ENCODE results near the gene RFX2. TPM values are rescaled to one million over a fixed set of nuclear protein-coding genes. Genes with fewer than 3 reads are reported as not detected.

RFX2 gene
- total and polyA plus RNA-seq, 7 donors: 1.2 to 21.2 (median 14.3) TPM

- intact Hi-C loops (cut with DNase I): loop anchor here (10.0 kb wide), 1 partner anchor 154 kb away; no protein-coding TSS in a partner anchor
- Histone ChIP-seq H3K27ac (no peak overlapping the region), H3K4me1 (no peaks in the 10 kb centered on the region), H3K9me3 (no peaks in the 10 kb centered on the region), H3K27me3 (no peaks in the 10 kb centered on the region), H3K4me3 (no peak overlapping the region), H3K36me3 (peaks cover 0 to 73% (median 28%) of the 10 kb centered on the region in 4 donors)
- no peak for DNase-seq
- WGBS, 2 donors: 96% methylated on average over 5 of the region's 5 CpGs
- TF ChIP-seq POLR2A (IDR thresholded peaks at IDR 0.05) (no peak), EP300 (IDR thresholded peaks at IDR 0.05) (no peak), CTCF (IDR thresholded peaks at IDR 0.05) (no peak)
These were observed 69.2 kb downstream of the RFX2 start for GRCh38 chr19:6041071-6041470.

GRCh38 chr19:6039566-6040225 is 70.6 kb downstream of the RFX2 start:
- intact Hi-C loops (cut with DNase I): loop anchor here (10.0 kb wide), 1 partner anchor 155 kb away; no protein-coding TSS in a partner anchor
- no peak overlapping the region for H3K27ac ChIP-seq
- DNase-seq: no peak
- TF ChIP-seq POLR2AphosphoS5 (IDR thresholded peaks at IDR 0.05): no peak
- no peak for TF ChIP-seq POLR2A (IDR thresholded peaks at IDR 0.05)
- no peak for TF ChIP-seq EP300 (IDR thresholded peaks at IDR 0.05)
- TF ChIP-seq CTCF (IDR thresholded peaks at IDR 0.05): no peak
- no peaks in the 10 kb centered on the region for H3K27me3 ChIP-seq
- peaks cover 0 to 73% (median 28%) of the 10 kb centered on the region in 4 donors for H3K36me3 ChIP-seq
- H3K4me1 ChIP-seq: no peaks in the 10 kb centered on the region
- 94% methylated on average over 31 of the region's 31 CpGs for WGBS, 2 donors
- no peaks in the 10 kb centered on the region for H3K9me3 ChIP-seq
- no peak overlapping the region for H3K4me3 ChIP-seq

GRCh38 chr19:6038634-6039405 is 71.5 kb downstream of the RFX2 start:
- Histone ChIP-seq H3K4me1 (no peaks in the 10 kb centered on the region), H3K36me3 (peaks cover 0 to 69% (median 27%) of the 10 kb centered on the region in 4 donors), H3K4me3 (no peak overlapping the region), H3K27ac (no peak overlapping the region), H3K27me3 (no peaks in the 10 kb centered on the region), H3K9me3 (no peaks in the 10 kb centered on the region)
- no peak for TF ChIP-seq EP300 (IDR thresholded peaks at IDR 0.05)
- TF ChIP-seq POLR2A (IDR thresholded peaks at IDR 0.05): no peak
- TF ChIP-seq CTCF (IDR thresholded peaks at IDR 0.05): no peak
- TF ChIP-seq POLR2AphosphoS5 (IDR thresholded peaks at IDR 0.05): no peak
- no peak for DNase-seq
- intact Hi-C loops (cut with DNase I): no loop called here
- WGBS, 2 donors: 75 to 82% methylated on average over 5 of the region's 5 CpGs

- 92 to 95% methylated on average over 3 of the region's 3 CpGs for WGBS, 2 donors
- Histone ChIP-seq H3K27ac (no peak overlapping the region), H3K27me3 (no peaks in the 10 kb centered on the region), H3K4me3 (no peak overlapping the region), H3K36me3 (peaks cover 0 to 31% (median 6%) of the 10 kb centered on the region in 4 donors), H3K9me3 (no peaks in the 10 kb centered on the region), H3K4me1 (no peaks in the 10 kb centered on the region)
- no peak for DNase-seq
- TF ChIP-seq EP300 (IDR thresholded peaks at IDR 0.05): no peak
- TF ChIP-seq POLR2A (IDR thresholded peaks at IDR 0.05): no peak
- TF ChIP-seq CTCF (IDR thresholded peaks at IDR 0.05): no peak
- no peak for TF ChIP-seq POLR2AphosphoS5 (IDR thresholded peaks at IDR 0.05)
- intact Hi-C loops (cut with DNase I): no loop called here
These were observed 75.3 kb downstream of the RFX2 start for GRCh38 chr19:6035026-6035425.
